OCI-LY7 (cell line): ENCODE data around the gene SHOC2. TPM values are rescaled to one million over a fixed set of nuclear protein-coding genes. Genes with fewer than 3 reads are reported as not detected.

Experiments
- BruUV-seq: library from RNA; stranded (reverse); fragments of 400-500 nt; replicated peaks from 2 replicates; lab custom pipeline; 2021; lab: Mats Ljungman, UMichigan
- CTCF ChIA-PET: fragments of 300-600 bp; sonication (Branson Sonifier 250); formaldehyde crosslinking; loops from one replicate; lab custom pipeline; 2022; ENCODE audit warnings: antibody characterized with exemption; ENCODE audit not compliant: unreplicated experiment; lab: Charles Lee
- POLR2A ChIA-PET: fragments of 300-600 bp; sonication (Branson Sonifier 250); formaldehyde crosslinking; loops from one replicate; lab custom pipeline; 2022; ENCODE audit warnings: antibody characterized with exemption; lab: Charles Lee
- DNase-seq: peaks from one replicate; pipeline ENCODE4 v3.0.0-alpha.2; 2015; ENCODE audit warnings: low spot score
- H2AFZ ChIP-seq: fragments of 200-600 bp; sonication (generic), shearing (Covaris generic); 2 replicates; pipeline ENCODE4 v1.6.1; 2014; ENCODE audit warnings: mild to moderate bottlenecking, antibody characterized with exemption, low read length, moderate library complexity
- H3K27ac ChIP-seq: fragments of 200-600 bp; sonication (generic); 2 replicates; pipeline ENCODE4 v1.5.1; 2014; ENCODE audit warnings: mixed run types, low read depth, mild to moderate bottlenecking, moderate library complexity, low read length, inconsistent platforms; ENCODE audit not compliant: poor library complexity, severe bottlenecking
- H3K36me3 ChIP-seq: fragments of 200-600 bp; sonication (generic); 2 replicates; pipeline ENCODE4 v1.6.1; 2014; ENCODE audit warnings: mild to moderate bottlenecking, antibody characterized with exemption, low read length, moderate library complexity, mixed read lengths; ENCODE audit not compliant: insufficient read depth
- H3K4me1 ChIP-seq: fragments of 200-600 bp; sonication (generic); 2 replicates; pipeline ENCODE4 v1.5.1; 2014; ENCODE audit warnings: mild to moderate bottlenecking, low read length; ENCODE audit not compliant: insufficient read depth, poor library complexity, severe bottlenecking
- H3K4me2 ChIP-seq: fragments of 200-600 bp; sonication (generic); 2 replicates; pipeline ENCODE4 v1.6.1; 2014; ENCODE audit warnings: mild to moderate bottlenecking, low read length
- H3K4me3 ChIP-seq: fragments of 200-600 bp; sonication (generic); 2 replicates; pipeline ENCODE4 v1.5.1; 2014; ENCODE audit warnings: mild to moderate bottlenecking, low read depth, low read length; ENCODE audit not compliant: poor library complexity, severe bottlenecking
- H3K79me2 ChIP-seq: fragments of 200-600 bp; sonication (generic); 2 replicates; pipeline ENCODE4 v1.6.1; 2016; ENCODE audit warnings: low read depth, mild to moderate bottlenecking, low read length, moderate library complexity, mixed read lengths; ENCODE audit not compliant: insufficient read depth
- H3K9me2 ChIP-seq: fragments of 200-600 bp; sonication (generic); 2 replicates; pipeline ENCODE4 v1.6.1; 2016; ENCODE audit warnings: mild to moderate bottlenecking, low read length, mixed read lengths; ENCODE audit not compliant: insufficient read depth
- H3K9me3 ChIP-seq: fragments of 200-600 bp; sonication (generic); 2 replicates; pipeline ENCODE4 v1.6.1; 2014; ENCODE audit warnings: mild to moderate bottlenecking, mixed run types, low read length, mixed read lengths
- H4K20me1 ChIP-seq: fragments of 200-600 bp; sonication (generic); 2 replicates; pipeline ENCODE4 v1.6.1; 2014; ENCODE audit warnings: mild to moderate bottlenecking, antibody characterized with exemption, low read length, moderate library complexity, mixed read lengths; ENCODE audit not compliant: insufficient read depth
- CTCF ChIP-seq: fragments of 200-600 bp; sonication (generic); conservative IDR thresholded peaks from 2 replicates; pipeline ENCODE4 v1.5.1; 2014; ENCODE audit warnings: mild to moderate bottlenecking, antibody characterized with exemption, low read length, moderate library complexity, mixed read lengths
- EZH2phosphoT487 ChIP-seq: fragments of 200-600 bp; sonication (generic); IDR thresholded peaks from 2 replicates; pipeline ENCODE4 v1.6.1; 2018; ENCODE audit warnings: low read depth, borderline replicate concordance, mild to moderate bottlenecking, mixed run types, antibody characterized with exemption, low read length, moderate library complexity, mixed read lengths
- intact Hi-C: fragments of 100-400 bp; cut with micrococcal nuclease; formaldehyde crosslinking; loops from one replicate; pipeline ENCODE4 v1.10.0; 2022; ENCODE audit not compliant: unreplicated experiment
- total RNA-seq, 2 experiments: library from RNA; depleted of rRNA in 1 of 2; stranded (reverse); fragments of >200 nt in 1 of 2; shearing (Covaris generic) in 1 of 2; gene quantifications; 2 replicates each; pipeline ENCODE4 v1.2.3, GENCODE V29; 2014 to 2022

Gene SHOC2
- total RNA-seq, 2 experiments from 2014 or later, result 54.1 to 92.2 TPM

- POLR2A ChIA-PET, result interaction anchor here (0.7 to 2.1 kb wide), 4 partner anchors 24 to 91 kb away, joined by 3 to 13 read pairs (median 5); no protein-coding TSS in a partner anchor
- H3K36me3 ChIP-seq, result peaks cover 84% of the 10 kb centered on the region
- DNase-seq, result peak; percentile 85
Observed at GRCh38 chr10:110893559-110894179, 25.7 kb upstream of the SHOC2 start.

GRCh38 chr10:110897184-110897583 is 22.2 kb upstream of the SHOC2 start:
- CTCF ChIA-PET, result interaction anchor here (0.8 to 1.1 kb wide), 2 partner anchors 15 to 93 kb away, joined by 3 to 4 read pairs; no protein-coding TSS in a partner anchor
- H3K4me3 ChIP-seq, result no peak overlapping the region
- POLR2A ChIA-PET, result interaction anchor here (0.6 to 3.1 kb wide), 12 partner anchors 10 to 94 kb away, joined by 3 to 19 read pairs (median 4); no protein-coding TSS in a partner anchor
- H2AFZ ChIP-seq, result no peak overlapping the region
- H3K79me2 ChIP-seq, result peaks cover 4% of the 10 kb centered on the region; the same call in 1 of the 2 replicates
- no peak overlapping the region for H3K4me2 ChIP-seq
- no peak overlapping the region for H3K27ac ChIP-seq
- no peaks in the 10 kb centered on the region for H4K20me1 ChIP-seq
- peaks cover 9% of the 10 kb centered on the region for H3K4me1 ChIP-seq
- DNase-seq, result no peak
- no peak for TF ChIP-seq CTCF
- TF ChIP-seq EZH2phosphoT487, result no peak
- H3K9me2 ChIP-seq, result no peaks in the 10 kb centered on the region
- no TSS peak for BruUV-seq
- no peaks in the 10 kb centered on the region for H3K9me3 ChIP-seq
- intact Hi-C loops, result loop anchor here (10.0 kb wide), 2 partner anchors 198 to 438 kb away; no protein-coding TSS in a partner anchor
- peaks cover 84% of the 10 kb centered on the region for H3K36me3 ChIP-seq

More at GRCh38 chr10:110893559-110894179, 25.7 kb upstream of the SHOC2 start:
- Histone ChIP-seq H3K4me3 (no peak overlapping the region), H3K9me2 (no peaks in the 10 kb centered on the region), H3K79me2 (peaks cover 4% of the 10 kb centered on the region; the same call in 1 of the 2 replicates), H3K9me3 (no peaks in the 10 kb centered on the region), H3K27ac (no peak overlapping the region), H2AFZ (no peak overlapping the region), H3K4me1 (peaks cover 4% of the 10 kb centered on the region), H4K20me1 (no peaks in the 10 kb centered on the region), H3K4me2 (no peak overlapping the region)
- intact Hi-C loops, result loop anchor here (1.0 to 10.0 kb wide), 6 partner anchors 36 to 441 kb away; no protein-coding TSS in a partner anchor
- CTCF ChIA-PET, result interaction anchor here (0.5 to 1.6 kb wide), 3 partner anchors 26 to 148 kb away, joined by 3 to 11 read pairs (median 3); no protein-coding TSS in a partner anchor
- peak; percentile 92 for TF ChIP-seq CTCF
- TF ChIP-seq EZH2phosphoT487, result no peak
- BruUV-seq, result no TSS peak
